H9 (cell line): ENCODE data around the gene ERFE. TPM values are rescaled to one million over a fixed set of nuclear protein-coding genes. Genes with fewer than 3 reads are reported as not detected.

Experiments used
- DNase-seq: peaks from one replicate; pipeline ENCODE4 v3.0.0-alpha.2; 2017
- H2AFZ ChIP-seq: one replicate; pipeline ENCODE4 v1.6.1; 2013; ENCODE audit warnings: mild to moderate bottlenecking, low read length, control low read depth, moderate library complexity
- H2AK5ac ChIP-seq: 2 replicates; pipeline ENCODE4 v1.6.1; 2013; ENCODE audit warnings: low read length, control low read depth, mixed read lengths; ENCODE audit not compliant: insufficient read length
- H2BK120ac ChIP-seq: one replicate; pipeline ENCODE4 v1.6.1; 2013; ENCODE audit warnings: low read depth, mild to moderate bottlenecking, low read length, control low read depth, inconsistent platforms; ENCODE audit not compliant: poor library complexity, severe bottlenecking
- H2BK12ac ChIP-seq: 2 replicates; pipeline ENCODE4 v1.6.1; 2013; ENCODE audit warnings: low read length, control low read depth, mixed read lengths, low read depth; ENCODE audit not compliant: insufficient read length
- H2BK15ac ChIP-seq: 2 replicates; pipeline ENCODE4 v1.6.1; 2013; ENCODE audit warnings: low read depth, low read length, control low read depth
- H2BK20ac ChIP-seq: one replicate; pipeline ENCODE4 v1.6.1; 2013; ENCODE audit warnings: low read depth, mild to moderate bottlenecking, low read length, control low read depth, inconsistent platforms; ENCODE audit not compliant: poor library complexity, severe bottlenecking
- H2BK5ac ChIP-seq: 2 replicates; pipeline ENCODE4 v1.6.1; 2013; ENCODE audit warnings: low read length, control low read depth, mixed read lengths; ENCODE audit not compliant: insufficient read length
- H3K14ac ChIP-seq: 2 replicates; pipeline ENCODE4 v1.6.1; 2013; ENCODE audit warnings: low read length, control low read depth; ENCODE audit not compliant: insufficient read depth
- H3K18ac ChIP-seq: 2 replicates; pipeline ENCODE4 v1.6.1; 2013; ENCODE audit warnings: low read depth, mild to moderate bottlenecking, mixed read lengths, low read length, control low read depth; ENCODE audit not compliant: insufficient read length
- H3K23ac ChIP-seq: 2 replicates; pipeline ENCODE4 v1.6.1; 2013; ENCODE audit warnings: low read length, control low read depth, mixed read lengths, low read depth; ENCODE audit not compliant: insufficient read length
- H3K23me2 ChIP-seq: 2 replicates; pipeline ENCODE4 v1.6.1; 2013; ENCODE audit warnings: low read depth, mild to moderate bottlenecking, mixed read lengths, low read length, control low read depth; ENCODE audit not compliant: insufficient read length, poor library complexity, severe bottlenecking
- H3K27ac ChIP-seq: 2 replicates; pipeline ENCODE4 v1.5.1; 2013; ENCODE audit warnings: low read length, control low read depth, mixed read lengths, low read depth; ENCODE audit not compliant: insufficient read length
- H3K27me3 ChIP-seq: 2 replicates; pipeline ENCODE4 v1.6.1; 2013; ENCODE audit warnings: low read length, control low read depth, inconsistent platforms; ENCODE audit not compliant: insufficient read depth
- H3K4ac ChIP-seq: 2 replicates; pipeline ENCODE4 v1.6.1; 2013; ENCODE audit warnings: low read depth, mild to moderate bottlenecking, control low read depth, inconsistent platforms, low read length, moderate library complexity
- H3K4me1 ChIP-seq: 2 replicates; pipeline ENCODE4 v1.6.1; 2013; ENCODE audit warnings: low read length, control low read depth, inconsistent platforms; ENCODE audit not compliant: insufficient read depth
- H3K4me2 ChIP-seq: 2 replicates; pipeline ENCODE4 v1.6.1; 2013; ENCODE audit warnings: low read length, control low read depth, mixed read lengths; ENCODE audit not compliant: insufficient read length, insufficient read depth
- H3K56ac ChIP-seq: 2 replicates; pipeline ENCODE4 v1.6.1; 2013; ENCODE audit warnings: low read depth, mild to moderate bottlenecking, mixed read lengths, low read length, control low read depth; ENCODE audit not compliant: insufficient read length
- H3K79me1 ChIP-seq: 2 replicates; pipeline ENCODE4 v1.6.1; 2013; ENCODE audit warnings: low read depth, mild to moderate bottlenecking, moderate library complexity, low read length, control low read depth, inconsistent platforms; ENCODE audit not compliant: insufficient read depth, poor library complexity, severe bottlenecking
- H3K79me2 ChIP-seq: 2 replicates; pipeline ENCODE4 v1.6.1; 2013; ENCODE audit warnings: low read length, control low read depth, inconsistent platforms; ENCODE audit not compliant: insufficient read depth
- H3K9ac ChIP-seq: 2 replicates; pipeline ENCODE4 v1.6.1; 2013; ENCODE audit warnings: low read length, control low read depth, mixed read lengths; ENCODE audit not compliant: insufficient read length; ENCODE audit errors: extremely low read depth
- H3K9me3 ChIP-seq: one replicate; pipeline ENCODE4 v1.6.1; 2013; ENCODE audit warnings: low read depth, low read length, inconsistent platforms; ENCODE audit not compliant: control insufficient read depth
- H3T11ph ChIP-seq: one replicate; pipeline ENCODE4 v1.6.1; 2013; ENCODE audit warnings: mild to moderate bottlenecking, low read length, control low read depth, inconsistent platforms
- H4K20me1 ChIP-seq: one replicate; pipeline ENCODE4 v1.6.1; 2013; ENCODE audit not compliant: control insufficient read depth, insufficient read length, insufficient read depth
- H4K5ac ChIP-seq: 2 replicates; pipeline ENCODE4 v1.6.1; 2013; ENCODE audit warnings: low read depth, mild to moderate bottlenecking, mixed read lengths, low read length, control low read depth; ENCODE audit not compliant: insufficient read length
- H4K8ac ChIP-seq: replicated peaks from 2 replicates; pipeline ENCODE4 v1.6.1; 2013; ENCODE audit warnings: low read length, control low read depth, mixed read lengths, low read depth; ENCODE audit not compliant: insufficient read length
- H4K91ac ChIP-seq: 2 replicates; pipeline ENCODE4 v1.6.1; 2013; ENCODE audit warnings: low read depth, mild to moderate bottlenecking, moderate library complexity, mixed read lengths, low read length, control low read depth; ENCODE audit not compliant: insufficient read length
- H3K27ac Mint-ChIP-seq, 3 experiments: 2 replicates in 2 of 3; 3 replicates in 1 of 3; pipeline ENCODE4 v1.8.0; 2020 to 2021; ENCODE audit warnings: mixed read lengths in 3 of 3, mild to moderate bottlenecking in 1 of 3, moderate library complexity in 1 of 3
- H3K27me3 Mint-ChIP-seq: 2 replicates; pipeline ENCODE4 v1.8.0; 2021; ENCODE audit warnings: low read depth, mild to moderate bottlenecking, moderate library complexity, mixed read lengths
- H3K36me3 Mint-ChIP-seq, 3 experiments: 2 replicates in 2 of 3; 3 replicates in 1 of 3; pipeline ENCODE4 v1.8.0; 2020 to 2021; ENCODE audit warnings: low read depth in 3 of 3, mixed read lengths in 3 of 3; ENCODE audit not compliant: insufficient read depth in 1 of 3
- H3K4me1 Mint-ChIP-seq, 2 experiments: 2 replicates each; pipeline ENCODE4 v1.8.0; 2020; ENCODE audit warnings: mixed read lengths in 2 of 2
- H3K4me3 Mint-ChIP-seq, 2 experiments: 2 replicates in 1 of 2; 3 replicates in 1 of 2; pipeline ENCODE4 v1.8.0; 2020 to 2021; ENCODE audit warnings: mild to moderate bottlenecking in 2 of 2, mixed read lengths in 2 of 2, moderate library complexity in 1 of 2
- H3K9me3 Mint-ChIP-seq, 2 experiments: 2 replicates in 1 of 2; 3 replicates in 1 of 2; pipeline ENCODE4 v1.8.0; 2020; ENCODE audit warnings: mild to moderate bottlenecking in 2 of 2, mixed read lengths in 2 of 2, moderate library complexity in 1 of 2
- CTCF ChIP-seq: fragments of 200-600 bp; sonication (generic); conservative IDR thresholded peaks from 3 replicates; pipeline ENCODE4 v1.8.0; 2021; ENCODE audit warnings: antibody characterized with exemption, mild to moderate bottlenecking
- WGBS: extraction: QIAGEN DNeasy Blood & Tissue Kit; methylation state at CpG from one replicate; pipeline ENCODE4 v1.1.7; 2013; ENCODE audit warnings: missing lambda C conversion rate, low lambda C conversion rate, mixed read lengths; ENCODE audit not compliant: insufficient read length; ENCODE audit errors: extremely low coverage; 5-methylcytosine and 5-hydroxymethylcytosine counted together
- total RNA-seq: library from RNA; stranded (reverse); gene quantifications from 2 replicates; pipeline ENCODE4 v1.2.1, GENCODE V29; 2021

The ERFE gene
- total RNA-seq, 1 experiment from 2014 or later, result 2.1 TPM

- Histone ChIP-seq H3K14ac (no peak overlapping the region; the same call in 1 of the 2 replicates), H3K4ac (no peak overlapping the region), H3K23ac (no peak overlapping the region), H3K23me2 (no peaks in the 10 kb centered on the region), H4K20me1 (no peaks in the 10 kb centered on the region), H4K91ac (no peak overlapping the region), H3K27me3 (no peaks in the 10 kb centered on the region), H3K9ac (no peak overlapping the region), H4K5ac (no peak overlapping the region), H4K8ac (no peak overlapping the region), H2BK120ac (no peak overlapping the region), H2BK5ac (no peak overlapping the region), H2AFZ (no peak overlapping the region), H3K79me2 (no peaks in the 10 kb centered on the region), H3K4me1 (no peaks in the 10 kb centered on the region), H3T11ph (no peak overlapping the region), H2BK15ac (no peak overlapping the region), H3K4me2 (no peak overlapping the region), H2BK12ac (no peak overlapping the region), H3K27ac (no peak overlapping the region), H3K18ac (no peak overlapping the region), H3K79me1 (no peaks in the 10 kb centered on the region), H2BK20ac (no peak overlapping the region), H3K9me3 (no peaks in the 10 kb centered on the region), H2AK5ac (no peak overlapping the region), H3K56ac (no peak overlapping the region)
- no peak for DNase-seq
- no CpG with 5 or more reads among the region's 23 CpGs for whole genome bisulfite sequencing
- TF ChIP-seq CTCF, result no peak
- Mint-ChIP-seq H3K27me3 (no peaks in the 10 kb centered on the region; the same call in 1 of the 2 replicates), H3K4me1 (no peaks in the 10 kb centered on the region), H3K36me3 (no peaks in the 10 kb centered on the region), H3K4me3 (no peak overlapping the region), H3K27ac (peak overlapping the region in 1 of 3 experiments; percentile 35; a peak in 1 of 7 replicates), H3K9me3 (no peaks in the 10 kb centered on the region)
Measured at GRCh38 chr2:238132463-238133450, 26.0 kb upstream of the ERFE start.
